ENCODE data around the gene ALDH1A2. TPM values are rescaled to one million over a fixed set of nuclear protein-coding genes. Genes with fewer than 3 reads are reported as not detected.

The ALDH1A2 gene
- total RNA-seq, 1 donor from 2014 or later, result 30.8 TPM

GRCh38 chr15:57915827-57916531 is 149.5 kb downstream of the ALDH1A2 start:
- no peaks in the 10 kb centered on the region for H3K9me3 ChIP-seq (ENCODE audit: low read depth)
- no peak overlapping the region for H3K27ac ChIP-seq
- H3K4me2 ChIP-seq, result no peak overlapping the region
- no peak overlapping the region for H3K27ac Mint-ChIP-seq
- TF ChIP-seq EZH2phosphoT487 (IDR thresholded peaks at IDR 0.05) (no peak), CTCF (IDR thresholded peaks at IDR 0.05) (no peak), EZH2 (IDR thresholded peaks at IDR 0.05) (no peak)
- DNase-seq (ENCODE audit: low spot score), result no peak
- H3K36me3 Mint-ChIP-seq, result no peaks in the 10 kb centered on the region
- no peaks in the 10 kb centered on the region for H3K27me3 Mint-ChIP-seq (ENCODE audit: insufficient read depth, low read depth)
- H3K36me3 ChIP-seq, result no peaks in the 10 kb centered on the region
- no peaks in the 10 kb centered on the region for H4K20me1 ChIP-seq (ENCODE audit: low read depth)
- H3K9me3 Mint-ChIP-seq, result no peaks in the 10 kb centered on the region
- H3K4me1 Mint-ChIP-seq, result peaks cover 4% of the 10 kb centered on the region
- no peaks in the 10 kb centered on the region for H3K4me1 ChIP-seq
- no peak overlapping the region for H3K4me3 Mint-ChIP-seq
- H3F3A ChIP-seq (ENCODE audit: low read depth), result no peaks in the 10 kb centered on the region
- H3K79me2 ChIP-seq (ENCODE audit: low read depth), result no peaks in the 10 kb centered on the region
- H3K4me3 ChIP-seq, result no peak overlapping the region
- no peaks in the 10 kb centered on the region for H3K27me3 ChIP-seq
- H2AFZ ChIP-seq (replicated peaks), result no peak overlapping the region
- H3K9ac ChIP-seq, result no peak overlapping the region

- TF ChIP-seq CTCF (IDR thresholded peaks at IDR 0.05) (no peak), EZH2phosphoT487 (IDR thresholded peaks at IDR 0.05) (no peak), EZH2 (IDR thresholded peaks at IDR 0.05) (no peak)
- Histone ChIP-seq H3F3A (ENCODE audit: low read depth) (no peaks in the 10 kb centered on the region), H2AFZ (replicated peaks) (no peak overlapping the region), H3K4me2 (no peak overlapping the region), H3K9me3 (ENCODE audit: low read depth) (peaks cover 3% of the 10 kb centered on the region), H4K20me1 (ENCODE audit: low read depth) (no peaks in the 10 kb centered on the region), H3K36me3 (no peaks in the 10 kb centered on the region), H3K27me3 (no peaks in the 10 kb centered on the region), H3K27ac (no peak overlapping the region), H3K9ac (no peak overlapping the region), H3K4me1 (no peaks in the 10 kb centered on the region), H3K79me2 (ENCODE audit: low read depth) (no peaks in the 10 kb centered on the region), H3K4me3 (no peak overlapping the region)
- no peak for DNase-seq (ENCODE audit: low spot score)
- no peak overlapping the region for H3K4me3 Mint-ChIP-seq
- H3K9me3 Mint-ChIP-seq, result no peaks in the 10 kb centered on the region
- H3K4me1 Mint-ChIP-seq, result peaks cover 4% of the 10 kb centered on the region
- no peaks in the 10 kb centered on the region for H3K27me3 Mint-ChIP-seq (ENCODE audit: insufficient read depth, low read depth)
- no peak overlapping the region for H3K27ac Mint-ChIP-seq
- H3K36me3 Mint-ChIP-seq, result no peaks in the 10 kb centered on the region
Measured at GRCh38 chr15:57914350-57915055, 151.0 kb downstream of the ALDH1A2 start.

GRCh38 chr15:57911247-57911646 is 154.3 kb downstream of the ALDH1A2 start:
- Histone ChIP-seq H3K9ac (no peak overlapping the region), H3K79me2 (ENCODE audit: low read depth) (no peaks in the 10 kb centered on the region), H3F3A (ENCODE audit: low read depth) (no peaks in the 10 kb centered on the region), H3K27ac (no peak overlapping the region), H3K4me1 (no peaks in the 10 kb centered on the region), H3K4me2 (no peak overlapping the region), H3K4me3 (no peak overlapping the region), H4K20me1 (ENCODE audit: low read depth) (no peaks in the 10 kb centered on the region), H3K9me3 (ENCODE audit: low read depth) (peaks cover 3% of the 10 kb centered on the region), H3K27me3 (no peaks in the 10 kb centered on the region), H2AFZ (replicated peaks) (no peak overlapping the region), H3K36me3 (no peaks in the 10 kb centered on the region)
- no peak for DNase-seq (ENCODE audit: low spot score)
- Mint-ChIP-seq H3K36me3 (no peaks in the 10 kb centered on the region), H3K4me1 (peaks cover 4% of the 10 kb centered on the region), H3K9me3 (no peaks in the 10 kb centered on the region), H3K27me3 (ENCODE audit: insufficient read depth, low read depth) (peaks cover 2% of the 10 kb centered on the region), H3K27ac (no peak overlapping the region), H3K4me3 (no peak overlapping the region)
- TF ChIP-seq EZH2phosphoT487 (IDR thresholded peaks at IDR 0.05) (no peak), CTCF (IDR thresholded peaks at IDR 0.05) (no peak), EZH2 (IDR thresholded peaks at IDR 0.05) (no peak)
